AG04450 (cell line): ENCODE data around the gene PEX19. TPM values are rescaled to one million over a fixed set of nuclear protein-coding genes. Genes with fewer than 3 reads are reported as not detected.

Experiments
- CTCF ChIA-PET: fragments of 300-600, 350-600 bp; formaldehyde crosslinking; extraction: SDS; loops from one replicate; lab custom pipeline; 2022; ENCODE audit warnings: antibody characterized with exemption, inconsistent platforms; lab: Charles Lee
- POLR2A ChIA-PET: fragments of 350-600 bp; formaldehyde crosslinking; extraction: SDS; loops from one replicate; lab custom pipeline; 2021; ENCODE audit warnings: antibody characterized with exemption, inconsistent platforms; lab: Yijun Ruan, JAX
- DNase-seq: peaks from one replicate; pipeline ENCODE4 v3.0.0-alpha.2; 2011; ENCODE audit warnings: low read depth, low spot score
- H3K27ac ChIP-seq: one replicate; pipeline ENCODE4 v1.5.1; 2012; ENCODE audit warnings: low read depth, low read length, control low read depth
- H3K27me3 ChIP-seq: one replicate; pipeline ENCODE4 v1.6.0; 2012; ENCODE audit warnings: low read length; ENCODE audit not compliant: control insufficient read depth, insufficient read depth
- H3K4me3 ChIP-seq: 2 replicates; pipeline ENCODE4 v1.5.1; 2011; ENCODE audit warnings: mild to moderate bottlenecking, low read depth, low read length, control low read depth
- H3K9me3 ChIP-seq: 2 replicates; pipeline ENCODE4 v1.5.1; 2012; ENCODE audit warnings: low read length; ENCODE audit not compliant: control insufficient read depth, insufficient read depth
- CTCF ChIP-seq: IDR thresholded peaks from 2 replicates; pipeline ENCODE4 v1.5.1; 2011; ENCODE audit warnings: low read depth, low read length, control low read depth, inconsistent platforms
- polyA plus RNA-seq: library from polyadenylated mRNA; depleted of rRNA; stranded (reverse); fragments of >200 nt; gene quantifications from 2 replicates; pipeline ENCODE4 v1.2.3, GENCODE V29; 2011

The PEX19 gene
- polyA plus RNA-seq, 1 experiment: 87.5 TPM

DNA sequence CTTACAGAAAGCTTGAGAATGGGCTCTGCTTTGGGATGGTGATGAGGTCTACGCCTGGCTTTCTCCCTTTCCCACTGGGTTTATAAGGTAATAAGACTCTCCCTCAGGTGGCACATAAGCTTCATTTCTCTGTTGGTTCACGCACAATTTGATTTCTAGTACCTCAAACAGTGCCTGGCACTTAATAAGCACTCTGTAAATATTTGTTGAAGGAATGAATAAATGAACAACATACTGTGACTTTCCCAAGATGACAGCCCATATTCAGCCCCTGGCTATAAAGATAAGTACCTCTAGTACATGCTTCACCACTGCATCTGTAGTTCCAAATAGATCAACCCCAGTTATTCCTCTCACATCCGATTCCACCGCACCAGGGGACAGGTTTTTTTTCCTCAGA is 40.3 kb upstream of the PEX19 start:
- Histone ChIP-seq H3K4me3 (no peak overlapping the region), H3K27me3 (no peaks in the 10 kb centered on the region), H3K27ac (no peak overlapping the region), H3K9me3 (no peaks in the 10 kb centered on the region)
- DNase-seq: no peak
- ChIA-PET CTCF (interaction anchor here (1.1 to 6.3 kb wide), 3 partner anchors 34 to 132 kb away, joined by 3 to 33 read pairs (median 4); no protein-coding TSS in a partner anchor), POLR2A (no interaction called here)
- no peak for TF ChIP-seq CTCF

- ChIA-PET POLR2A (no interaction called here), CTCF (interaction anchor here (1.1 to 6.3 kb wide), 2 partner anchors 31 to 129 kb away, joined by 3 to 33 read pairs; no protein-coding TSS in a partner anchor)
- no peak overlapping the region for H3K4me3 ChIP-seq
- no peak for DNase-seq
- H3K27ac ChIP-seq: no peak overlapping the region
- no peak for TF ChIP-seq CTCF
- H3K9me3 ChIP-seq: no peaks in the 10 kb centered on the region
- no peaks in the 10 kb centered on the region for H3K27me3 ChIP-seq
These were observed 37.9 kb upstream of the PEX19 start for GRCh38 chr1:160322831-160323230.

DNA sequence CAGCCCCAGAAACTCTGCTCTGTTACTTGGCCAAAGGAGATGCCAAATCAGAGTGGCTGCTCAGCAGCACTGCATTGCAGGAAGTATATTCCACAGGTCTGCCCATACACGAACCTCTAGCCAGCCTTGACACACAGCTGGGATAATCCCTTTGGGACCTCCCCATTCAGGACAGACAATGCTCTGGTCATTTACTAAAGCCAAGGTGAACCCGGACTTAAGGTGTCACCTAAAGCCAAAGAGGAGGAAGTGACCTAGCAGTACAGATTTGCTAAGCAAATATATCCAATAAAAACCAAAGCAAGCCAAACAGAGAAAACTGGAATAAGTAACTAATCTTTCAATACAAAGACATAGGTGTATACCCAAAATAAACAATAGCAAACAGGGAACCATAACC is 30.4 kb upstream of the PEX19 start:
- Histone ChIP-seq H3K27ac (no peak overlapping the region), H3K27me3 (no peaks in the 10 kb centered on the region), H3K9me3 (no peaks in the 10 kb centered on the region), H3K4me3 (no peak overlapping the region)
- DNase-seq: no peak
- TF ChIP-seq CTCF: no peak
- POLR2A ChIA-PET: no interaction called here
- CTCF ChIA-PET: interaction anchor here (1.0 to 1.7 kb wide), 3 partner anchors 24 to 122 kb away, joined by 3 to 18 read pairs (median 4); no protein-coding TSS in a partner anchor

DNA sequence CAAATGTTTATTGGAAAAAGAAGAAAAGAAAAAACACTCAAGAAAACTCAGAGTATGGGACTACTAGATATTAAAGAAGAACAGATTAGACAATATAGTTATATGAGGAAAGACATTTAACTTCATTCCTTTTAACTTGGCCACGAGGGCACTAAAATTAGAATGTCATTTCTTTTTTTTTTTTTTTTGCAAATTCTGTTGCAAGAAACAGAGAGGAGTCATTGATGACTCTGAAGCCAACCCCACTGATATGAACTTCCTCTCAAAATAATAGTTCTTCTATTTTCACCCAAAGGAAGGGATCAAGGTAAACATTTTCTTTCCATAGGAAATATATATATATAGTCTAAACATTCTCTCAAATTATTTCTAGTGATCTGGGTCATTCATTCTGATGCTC is 24.6 kb upstream of the PEX19 start:
- Histone ChIP-seq H3K27ac (no peak overlapping the region), H3K27me3 (no peaks in the 10 kb centered on the region), H3K9me3 (no peaks in the 10 kb centered on the region), H3K4me3 (no peak overlapping the region)
- TF ChIP-seq CTCF: no peak
- POLR2A ChIA-PET: no interaction called here
- DNase-seq: no peak
- CTCF ChIA-PET: interaction anchor here (5.8 kb wide), 1 partner anchor 17 kb away, joined by 43 read pairs; no protein-coding TSS in a partner anchor

DNA sequence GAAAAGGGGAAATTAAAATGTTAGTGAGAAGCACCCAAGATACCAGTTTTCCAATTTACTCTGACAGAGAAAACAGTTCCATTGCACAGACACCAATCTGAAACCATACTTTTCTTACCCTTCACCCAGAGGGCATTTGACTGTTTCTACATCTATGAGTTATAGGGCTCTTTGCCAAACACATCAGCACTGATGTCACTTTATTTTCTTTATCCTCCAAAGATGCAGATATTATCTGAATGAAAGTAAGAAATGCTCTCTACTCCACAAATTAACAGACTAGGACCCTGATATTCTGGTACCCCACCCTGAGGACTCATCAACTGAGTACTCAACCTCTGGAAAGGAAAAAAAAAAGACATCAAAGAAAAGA is 24.2 kb upstream of the PEX19 start:
- POLR2A ChIA-PET: no interaction called here
- Histone ChIP-seq H3K9me3 (no peaks in the 10 kb centered on the region), H3K4me3 (no peak overlapping the region), H3K27ac (no peak overlapping the region), H3K27me3 (no peaks in the 10 kb centered on the region)
- DNase-seq: no peak
- TF ChIP-seq CTCF: no peak
- CTCF ChIA-PET: interaction anchor here (1.5 to 5.8 kb wide), 2 partner anchors 17 to 116 kb away, joined by 5 to 43 read pairs; no protein-coding TSS in a partner anchor
